T-helper 2 cell treated with Interferon-gamma antibody and Interleukin-4, amounts not matched to agents 5 μg/mL and 100 μg/mL, for 36 hours (primary cell): Measurements from ENCODE around the gene RRP9.
A peak's percentile ranks its signal among the peaks of the same experiment; 100 is the strongest.

ENCODE experiments used
- DNase-seq: peaks from one replicate; pipeline ENCODE4 v3.0.0; 2021; ENCODE audit warnings: low spot score
- H3K27ac Mint-ChIP-seq: one replicate; pipeline ENCODE4 v1.8.0; 2021; ENCODE audit warnings: mild to moderate bottlenecking, mixed read lengths
- H3K27me3 Mint-ChIP-seq: one replicate; pipeline ENCODE4 v1.8.0; 2021; ENCODE audit warnings: low read depth, mixed read lengths
- H3K36me3 Mint-ChIP-seq: one replicate; pipeline ENCODE4 v1.8.0; 2021; ENCODE audit warnings: low read depth, mixed read lengths
- H3K4me1 Mint-ChIP-seq: one replicate; pipeline ENCODE4 v1.8.0; 2021; ENCODE audit warnings: low read depth, mixed read lengths
- H3K4me3 Mint-ChIP-seq: one replicate; pipeline ENCODE4 v1.8.0; 2022; ENCODE audit warnings: mild to moderate bottlenecking, moderate library complexity, mixed read lengths
- H3K9me3 Mint-ChIP-seq: one replicate; pipeline ENCODE4 v1.8.0; 2021; ENCODE audit warnings: mixed read lengths

The RRP9 gene

GRCh38 chr3:51966486-51966885 is 24.8 kb upstream of the RRP9 start:
- Mint-ChIP-seq H3K27ac (peak overlapping the region; percentile 59), H3K27me3 (peaks cover 2% of the 10 kb centered on the region), H3K4me3 (peak overlapping the region; percentile 82), H3K4me1 (peaks cover 8% of the 10 kb centered on the region), H3K36me3 (peaks cover 3% of the 10 kb centered on the region), H3K9me3 (no peaks in the 10 kb centered on the region)
- no peak for DNase-seq

GRCh38 chr3:51966016-51966415 is 24.3 kb upstream of the RRP9 start:
- Mint-ChIP-seq H3K36me3 (peaks cover 3% of the 10 kb centered on the region), H3K4me1 (peaks cover 8% of the 10 kb centered on the region), H3K9me3 (no peaks in the 10 kb centered on the region), H3K4me3 (peak overlapping the region; percentile 82), H3K27me3 (peaks cover 2% of the 10 kb centered on the region), H3K27ac (peak overlapping the region; percentile 41)
- no peak for DNase-seq

DNA sequence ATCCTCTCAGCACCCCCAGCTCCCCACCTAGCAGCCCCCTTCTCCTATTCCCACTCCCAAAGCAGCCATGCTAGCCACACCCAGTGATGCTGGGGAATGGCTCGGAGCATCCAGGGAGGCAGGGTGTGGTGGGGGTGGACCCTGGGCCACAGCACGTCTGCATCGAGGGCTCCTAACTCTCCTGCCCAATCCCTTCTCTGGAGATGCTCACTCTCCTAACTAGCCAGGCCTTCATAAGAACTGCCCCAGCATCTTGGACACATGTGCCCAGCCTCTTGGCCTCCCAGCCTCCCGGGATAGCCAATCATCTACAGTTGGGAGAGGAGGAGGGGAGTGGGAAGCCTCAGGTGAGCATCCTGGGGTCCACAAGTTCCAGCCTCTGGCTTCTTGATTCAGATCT is 22.8 kb upstream of the RRP9 start:
- Mint-ChIP-seq H3K27me3 (peaks cover 2% of the 10 kb centered on the region), H3K36me3 (peaks cover 3% of the 10 kb centered on the region), H3K4me1 (peaks cover 8% of the 10 kb centered on the region), H3K27ac (no peak overlapping the region), H3K4me3 (no peak overlapping the region), H3K9me3 (no peaks in the 10 kb centered on the region)
- no peak for DNase-seq

- no peak for DNase-seq
- Mint-ChIP-seq H3K27me3 (peaks cover 2% of the 10 kb centered on the region), H3K9me3 (no peaks in the 10 kb centered on the region), H3K4me3 (no peak overlapping the region), H3K27ac (no peak overlapping the region), H3K36me3 (peaks cover 1% of the 10 kb centered on the region), H3K4me1 (peaks cover 6% of the 10 kb centered on the region)
Measured at GRCh38 chr3:51963951-51964451, 22.3 kb upstream of the RRP9 start.

- H3K4me3 Mint-ChIP-seq: no peak overlapping the region
- no peaks in the 10 kb centered on the region for H3K9me3 Mint-ChIP-seq
- H3K27me3 Mint-ChIP-seq: peaks cover 2% of the 10 kb centered on the region
- H3K27ac Mint-ChIP-seq: no peak overlapping the region
- H3K36me3 Mint-ChIP-seq: peaks cover 3% of the 10 kb centered on the region
- DNase-seq: no peak
- H3K4me1 Mint-ChIP-seq: peaks cover 2% of the 10 kb centered on the region
Measured at GRCh38 chr3:51962854-51963530, 21.3 kb upstream of the RRP9 start.

GRCh38 chr3:51961602-51962569 is 20.2 kb upstream of the RRP9 start:
- Mint-ChIP-seq H3K4me1 (peaks cover 2% of the 10 kb centered on the region), H3K9me3 (no peaks in the 10 kb centered on the region), H3K4me3 (no peak overlapping the region), H3K27ac (no peak overlapping the region), H3K27me3 (peaks cover 3% of the 10 kb centered on the region), H3K36me3 (peaks cover 3% of the 10 kb centered on the region)
- DNase-seq: no peak

DNA sequence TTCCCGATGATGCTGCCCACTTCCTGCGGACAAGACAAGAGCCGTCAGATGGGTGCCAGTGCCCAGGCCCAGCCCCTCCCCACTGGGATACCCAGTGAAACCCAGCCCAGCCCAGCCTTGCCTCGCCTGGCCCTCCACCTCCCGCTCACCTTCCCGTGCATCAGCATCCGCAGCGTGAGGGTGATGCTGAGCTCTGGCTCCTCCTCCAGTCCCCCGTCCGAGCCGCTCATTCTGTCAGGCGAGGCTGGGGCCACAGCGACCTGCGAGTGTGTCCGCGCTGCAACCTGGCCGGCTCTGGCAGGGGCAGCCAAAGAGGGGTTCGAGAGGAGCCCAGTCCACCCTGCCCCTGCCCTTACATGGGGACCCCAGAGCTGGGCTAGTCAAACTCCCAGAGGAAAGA is 19.3 kb upstream of the RRP9 start:
- H3K27me3 Mint-ChIP-seq: peaks cover 8% of the 10 kb centered on the region
- peaks cover 3% of the 10 kb centered on the region for H3K36me3 Mint-ChIP-seq
- no peak for DNase-seq
- no peak overlapping the region for H3K4me3 Mint-ChIP-seq
- no peak overlapping the region for H3K27ac Mint-ChIP-seq
- H3K9me3 Mint-ChIP-seq: no peaks in the 10 kb centered on the region
- no peaks in the 10 kb centered on the region for H3K4me1 Mint-ChIP-seq

- H3K4me1 Mint-ChIP-seq: no peaks in the 10 kb centered on the region
- H3K4me3 Mint-ChIP-seq: no peak overlapping the region
- peaks cover 3% of the 10 kb centered on the region for H3K36me3 Mint-ChIP-seq
- peaks cover 8% of the 10 kb centered on the region for H3K27me3 Mint-ChIP-seq
- H3K9me3 Mint-ChIP-seq: no peaks in the 10 kb centered on the region
- H3K27ac Mint-ChIP-seq: no peak overlapping the region
- no peak for DNase-seq
Measured at GRCh38 chr3:51960386-51960785, 18.7 kb upstream of the RRP9 start.

GRCh38 chr3:51959651-51960050 is 17.9 kb upstream of the RRP9 start:
- DNase-seq: no peak
- no peak overlapping the region for H3K4me3 Mint-ChIP-seq
- H3K36me3 Mint-ChIP-seq: peaks cover 3% of the 10 kb centered on the region
- H3K27ac Mint-ChIP-seq: no peak overlapping the region
- no peaks in the 10 kb centered on the region for H3K9me3 Mint-ChIP-seq
- peaks cover 13% of the 10 kb centered on the region for H3K27me3 Mint-ChIP-seq
- H3K4me1 Mint-ChIP-seq: no peaks in the 10 kb centered on the region

DNA sequence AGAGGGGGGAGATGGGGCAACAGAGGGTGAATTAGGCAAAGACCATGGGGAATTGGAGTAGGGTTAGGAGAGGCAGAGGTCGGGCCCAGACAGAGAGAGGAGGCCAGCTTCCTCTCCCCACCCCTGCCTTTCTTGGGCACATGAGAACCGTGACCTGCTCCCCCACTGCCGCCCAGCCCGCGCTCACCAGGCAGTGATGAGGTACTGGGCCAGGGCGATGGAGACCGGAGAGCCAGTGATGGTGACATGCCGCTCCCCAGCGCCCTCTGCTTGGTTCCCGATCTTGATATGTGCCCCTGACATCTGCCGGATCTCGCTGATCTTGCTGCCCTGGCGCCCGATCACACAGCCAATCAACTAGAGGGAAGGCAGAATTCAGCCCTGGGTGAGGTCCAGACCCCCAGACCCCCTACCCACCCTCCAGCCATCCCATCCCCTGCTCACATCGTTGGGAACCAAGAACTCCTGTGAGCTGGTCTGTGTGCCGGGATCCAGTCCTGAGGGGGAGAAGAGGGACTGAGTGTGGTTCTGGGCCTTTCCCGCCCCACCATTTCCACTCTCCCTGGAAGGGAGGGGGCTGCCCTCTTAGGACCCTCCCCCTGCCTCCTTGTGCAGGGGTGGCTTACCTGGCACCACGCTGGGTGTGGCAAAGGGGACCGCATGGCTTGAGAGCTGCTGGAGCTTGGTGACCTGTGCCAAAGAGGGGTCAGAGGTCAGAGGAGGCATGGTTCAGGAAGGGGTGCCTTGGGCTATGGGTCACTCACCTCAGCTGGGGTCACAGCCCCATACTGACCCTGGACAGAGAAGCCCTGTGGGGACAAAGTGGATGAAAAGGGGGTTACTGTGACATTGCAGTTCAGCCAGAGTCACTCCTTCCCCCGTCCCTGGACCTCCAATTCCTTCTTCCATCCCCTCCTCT is 17.2 kb upstream of the RRP9 start:
- Mint-ChIP-seq H3K4me1 (no peaks in the 10 kb centered on the region), H3K27ac (no peak overlapping the region), H3K4me3 (no peak overlapping the region), H3K27me3 (peaks cover 21% of the 10 kb centered on the region), H3K9me3 (no peaks in the 10 kb centered on the region), H3K36me3 (peaks cover 3% of the 10 kb centered on the region)
- no peak for DNase-seq

- no peaks in the 10 kb centered on the region for H3K4me1 Mint-ChIP-seq
- H3K4me3 Mint-ChIP-seq: no peak overlapping the region
- peaks cover 3% of the 10 kb centered on the region for H3K36me3 Mint-ChIP-seq
- DNase-seq: no peak
- H3K9me3 Mint-ChIP-seq: no peaks in the 10 kb centered on the region
- peaks cover 31% of the 10 kb centered on the region for H3K27me3 Mint-ChIP-seq
- H3K27ac Mint-ChIP-seq: no peak overlapping the region
Measured at GRCh38 chr3:51957520-51958205, 16.0 kb upstream of the RRP9 start.

DNA sequence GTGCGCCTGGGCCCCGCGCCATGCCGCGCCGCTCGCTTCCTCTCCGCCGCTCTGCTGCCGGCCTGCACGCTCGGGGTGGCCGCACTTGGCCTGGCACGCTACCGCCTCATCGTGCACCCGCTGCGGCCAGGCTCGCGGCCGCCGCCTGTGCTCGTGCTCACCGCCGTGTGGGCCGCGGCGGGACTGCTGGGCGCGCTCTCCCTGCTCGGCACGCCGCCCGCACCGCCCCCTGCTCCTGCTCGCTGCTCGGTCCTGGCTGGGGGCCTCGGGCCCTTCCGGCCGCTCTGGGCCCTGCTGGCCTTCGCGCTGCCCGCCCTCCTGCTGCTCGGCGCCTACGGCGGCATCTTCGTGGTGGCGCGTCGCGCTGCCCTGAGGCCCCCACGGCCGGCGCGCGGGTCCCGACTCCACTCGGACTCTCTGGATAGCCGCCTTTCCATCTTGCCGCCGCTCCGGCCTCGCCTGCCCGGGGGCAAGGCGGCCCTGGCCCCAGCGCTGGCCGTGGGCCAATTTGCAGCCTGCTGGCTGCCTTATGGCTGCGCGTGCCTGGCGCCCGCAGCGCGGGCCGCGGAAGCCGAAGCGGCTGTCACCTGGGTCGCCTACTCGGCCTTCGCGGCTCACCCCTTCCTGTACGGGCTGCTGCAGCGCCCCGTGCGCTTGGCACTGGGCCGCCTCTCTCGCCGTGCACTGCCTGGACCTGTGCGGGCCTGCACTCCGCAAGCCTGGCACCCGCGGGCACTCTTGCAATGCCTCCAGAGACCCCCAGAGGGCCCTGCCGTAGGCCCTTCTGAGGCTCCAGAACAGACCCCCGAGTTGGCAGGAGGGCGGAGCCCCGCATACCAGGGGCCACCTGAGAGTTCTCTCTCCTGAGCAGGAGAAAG is 14.4 kb upstream of the RRP9 start:
- Mint-ChIP-seq H3K4me1 (no peaks in the 10 kb centered on the region), H3K4me3 (no peak overlapping the region), H3K27me3 (peaks cover 33% of the 10 kb centered on the region), H3K27ac (no peak overlapping the region), H3K9me3 (no peaks in the 10 kb centered on the region), H3K36me3 (peaks cover 3% of the 10 kb centered on the region)
- no peak for DNase-seq
